ENCODE measurements around the gene HGF. TPM values are rescaled to one million over a fixed set of nuclear protein-coding genes. Genes with fewer than 3 reads are reported as not detected.

The HGF gene
- total RNA-seq, 4 donors from 2014 or later = 1.2 to 2.2 (median 1.8) TPM

GRCh38 chr7:81657551-81657950 lies 112.3 kb downstream of the HGF start:
- Histone ChIP-seq H3K27ac (no peak overlapping the region), H3K9me3 (no peaks in the 10 kb centered on the region), H3K36me3 (no peaks in the 10 kb centered on the region), H3K4me1 (no peaks in the 10 kb centered on the region), H3K27me3 (no peaks in the 10 kb centered on the region), H3K4me3 (no peak overlapping the region)
- in situ Hi-C loops (cut with MboI; ENCODE audit: low pct_ligation_motif_present in 1 of 4, low pct_unique_long_range_greater_than_20kb in 1 of 4, low sequenced_read_pairs in 3 of 4) (no loop called here), intact Hi-C loops (cut with DNase I; ENCODE audit: low total_unique reads) (no loop called here)
- no peak for DNase-seq
- TF ChIP-seq POLR2AphosphoS5 (IDR thresholded peaks at IDR 0.05) (no peak), CTCF (IDR thresholded peaks at IDR 0.05) (no peak), POLR2A (IDR thresholded peaks at IDR 0.05) (no peak)

GRCh38 chr7:81655271-81655670 lies 114.6 kb downstream of the HGF start:
- H3K36me3 ChIP-seq = no peaks in the 10 kb centered on the region
- H3K27ac ChIP-seq = no peak overlapping the region
- no peak overlapping the region for H3K4me3 ChIP-seq
- no peak for TF ChIP-seq POLR2AphosphoS5 (IDR thresholded peaks at IDR 0.05)
- TF ChIP-seq POLR2A (IDR thresholded peaks at IDR 0.05) = no peak
- no peak for TF ChIP-seq CTCF (IDR thresholded peaks at IDR 0.05)
- intact Hi-C loops (cut with DNase I; ENCODE audit: low total_unique reads) (no loop called here), in situ Hi-C loops (cut with MboI; ENCODE audit: low pct_ligation_motif_present in 1 of 4, low pct_unique_long_range_greater_than_20kb in 1 of 4, low sequenced_read_pairs in 3 of 4) (no loop called here)
- no peak for DNase-seq
- no peaks in the 10 kb centered on the region for H3K4me1 ChIP-seq
- H3K27me3 ChIP-seq = no peaks in the 10 kb centered on the region
- whole genome bisulfite sequencing, 2 donors (ENCODE audit: low coverage in 1 of 2) = 55 to 70% methylated on average over 1 of the region's 1 CpG
- H3K9me3 ChIP-seq = peaks cover 0 to 5% of the 10 kb centered on the region in 2 donors

GRCh38 chr7:81652225-81652624 lies 117.6 kb downstream of the HGF start:
- in situ Hi-C loops (cut with MboI; ENCODE audit: low pct_ligation_motif_present in 1 of 4, low pct_unique_long_range_greater_than_20kb in 1 of 4, low sequenced_read_pairs in 3 of 4) (no loop called here), intact Hi-C loops (cut with DNase I; ENCODE audit: low total_unique reads) (no loop called here)
- peaks cover 0 to 5% of the 10 kb centered on the region in 2 donors for H3K9me3 ChIP-seq
- DNase-seq = no peak
- H3K4me3 ChIP-seq = no peak overlapping the region
- H3K36me3 ChIP-seq = no peaks in the 10 kb centered on the region
- 73 to 88% methylated on average over 1 of the region's 1 CpG for WGBS, 2 donors (ENCODE audit: low coverage in 1 of 2)
- H3K4me1 ChIP-seq = no peaks in the 10 kb centered on the region
- H3K27ac ChIP-seq = no peak overlapping the region
- H3K27me3 ChIP-seq = no peaks in the 10 kb centered on the region
- TF ChIP-seq POLR2A (IDR thresholded peaks at IDR 0.05) (no peak), POLR2AphosphoS5 (IDR thresholded peaks at IDR 0.05) (no peak), CTCF (IDR thresholded peaks at IDR 0.05) (no peak), EP300 (IDR thresholded peaks at IDR 0.05; ENCODE audit: low read depth) (no peak)
